Esophagus squamous epithelium (tissue), 4 donors: ENCODE measurements around the gene CD3D.

Experiments
- CTCF ChIP-seq, 6 experiments: fragments of 450-650 bp in 4 of 6; fragments of 200-600 bp in 2 of 6; sonication (generic) in 2 of 6; IDR thresholded peaks; one replicate each; pipeline ENCODE4 v1.5.1; 2016 to 2019; ENCODE audit warnings: antibody characterized with exemption in 6 of 6, mild to moderate bottlenecking in 4 of 6, moderate library complexity in 4 of 6
- POLR2A ChIP-seq, 4 donors: fragments of 450-650 bp; IDR thresholded peaks; one replicate each; pipeline ENCODE4 v1.6.1; 2017; ENCODE audit warnings: antibody characterized with exemption in 4 of 4, mild to moderate bottlenecking in 4 of 4, moderate library complexity in 3 of 4

- TF ChIP-seq CTCF (IDR thresholded peaks at IDR 0.05) (no peak), POLR2A (IDR thresholded peaks at IDR 0.05) (no peak)
Measured at GRCh38 chr11:118311518-118311917, 31.0 kb downstream of the CD3D start.
